ENCODE results near the gene CRIP2.

DNA sequence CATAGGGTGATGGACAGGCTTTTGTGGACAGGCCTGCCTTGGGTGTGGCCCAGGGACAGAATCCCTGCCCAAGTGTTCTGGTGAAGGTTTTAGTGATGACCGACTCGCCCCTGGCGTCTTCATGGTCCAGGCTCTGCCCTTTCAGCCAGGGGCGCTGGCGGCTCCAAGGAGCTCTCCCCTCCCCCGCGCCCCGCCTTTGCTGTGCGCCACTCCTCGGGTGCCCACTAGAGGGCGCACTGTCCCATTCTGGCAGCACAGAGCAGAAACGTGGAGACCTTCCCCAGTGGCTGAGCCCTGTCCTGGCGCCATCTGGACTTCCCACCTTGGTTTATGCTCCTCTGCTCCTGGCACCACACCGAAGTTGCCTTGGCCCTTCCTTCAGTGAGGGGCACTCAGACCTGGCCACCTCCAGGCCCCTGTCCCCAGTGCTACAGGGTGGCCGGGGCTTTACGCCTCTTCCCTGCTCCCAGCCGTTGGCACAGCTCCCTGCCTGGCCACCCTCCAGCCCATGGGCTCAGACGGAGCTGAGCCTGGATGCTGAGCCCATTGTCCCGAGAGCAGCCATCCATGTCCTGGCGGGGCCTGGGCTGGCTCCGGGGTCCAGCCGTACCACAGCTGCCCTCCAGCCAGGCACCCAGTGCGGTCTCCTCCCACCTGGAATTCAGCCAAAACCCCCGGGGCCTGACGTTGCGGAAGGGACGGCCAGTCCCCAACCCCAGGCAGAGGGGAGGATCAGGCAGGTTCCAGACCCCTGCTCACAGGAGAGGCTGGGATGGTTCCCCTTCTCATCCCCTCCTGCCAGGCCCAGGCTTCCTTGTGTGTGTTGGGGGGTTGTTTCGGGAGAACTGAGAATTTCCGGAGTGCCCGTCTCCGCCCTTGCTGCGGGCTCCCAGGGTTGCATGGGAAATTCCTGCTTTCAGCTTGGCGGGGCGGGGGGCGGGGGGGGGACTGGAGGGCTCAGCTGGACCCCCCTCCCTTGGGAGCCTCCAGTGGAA lies 6.5 kb downstream of the CRIP2 start:
- TF ChIP-seq SUPT20H (IDR thresholded peaks at IDR 0.05; ENCODE audit: borderline replicate concordance, control insufficient read depth, low read depth, low read length) (no peak), ZBED1 (IDR thresholded peaks at IDR 0.05; ENCODE audit: borderline replicate concordance) (no peak), CTCF (IDR thresholded peaks at IDR 0.05 in 2 of 3, conservative IDR thresholded peaks at IDR 0.05 in 1 of 3; ENCODE audit: control insufficient read depth in 2 of 3, extremely low read depth in 1 of 3, insufficient read depth in 1 of 3, low read depth in 3 of 3, low read length in 3 of 3) (peak; percentile 95 to 99 (median 99); a peak in 5 of 6 replicates), CREB1 (IDR thresholded peaks at IDR 0.05; ENCODE audit: low read depth) (no peak), CHD2 (IDR thresholded peaks at IDR 0.05; ENCODE audit: borderline replicate concordance, low read depth, low read length) (peak; percentile 90), EZH2 (IDR thresholded peaks at IDR 0.05; ENCODE audit: borderline replicate concordance, control insufficient read depth, low read depth, low read length) (no peak), TCF7 (IDR thresholded peaks at IDR 0.05; ENCODE audit: borderline replicate concordance) (no peak), RELA (IDR thresholded peaks at IDR 0.05; ENCODE audit: borderline replicate concordance, partially characterized antibody) (no peak)
